ENCODE measurements around the gene CCDC122.
"Not testable (repeated sequence)": the region's sequence is repeated elsewhere in the genome, so short reads cannot be mapped to it uniquely, and the experiment has no call there.

The CCDC122 gene

GRCh38 chr13:43876366-43876765 lies 3.2 kb downstream of the CCDC122 start:
- DNase-seq (ENCODE audit: low read depth), result no peak

DNA sequence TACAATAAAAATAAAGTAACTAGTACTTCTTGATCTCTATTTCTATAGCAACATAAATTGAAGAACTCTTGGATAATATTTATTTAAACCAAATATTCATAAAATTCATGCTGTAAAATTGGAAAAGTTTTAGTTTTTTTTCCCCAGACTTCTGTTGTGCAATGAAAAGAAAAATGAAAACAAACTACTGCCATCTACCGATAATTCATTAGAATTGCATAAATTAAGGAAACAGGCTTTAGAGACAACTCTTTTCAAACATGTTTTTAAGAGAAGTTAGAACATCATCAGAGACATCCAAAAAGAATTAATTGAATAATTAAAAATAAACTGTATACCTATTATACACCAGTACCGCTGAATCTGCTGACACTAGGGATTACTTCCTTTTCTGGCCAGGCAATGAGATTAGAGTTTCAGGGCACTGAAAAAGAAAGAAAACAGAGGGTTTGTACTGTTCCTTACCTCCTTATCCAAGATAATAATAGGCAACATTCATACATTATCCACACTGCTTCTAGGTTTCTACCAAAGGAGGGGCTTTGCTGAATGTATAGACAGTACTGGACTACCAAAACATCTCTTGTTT lies 4.9 kb downstream of the CCDC122 start:
- no peak for DNase-seq (ENCODE audit: low read depth)

DNA sequence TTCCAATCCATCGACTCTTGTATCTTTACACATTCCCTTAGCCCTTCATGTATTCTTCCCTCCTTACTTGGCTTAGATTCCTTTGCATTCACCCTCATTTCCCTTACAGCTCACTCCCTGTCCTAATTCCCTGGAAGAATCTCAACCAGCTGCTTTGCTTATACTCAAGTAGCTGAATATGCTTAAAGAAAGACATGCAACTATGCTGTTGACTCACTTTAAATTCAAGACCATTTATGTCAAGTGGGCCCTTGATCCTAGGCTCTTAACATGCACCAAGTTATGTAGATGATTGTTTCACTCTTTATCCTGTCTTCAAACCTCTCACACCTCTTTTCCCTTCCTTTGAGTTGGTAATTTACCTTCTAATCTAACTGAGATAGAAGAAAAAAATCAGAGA lies 7.4 kb downstream of the CCDC122 start:
- DNase-seq (ENCODE audit: low read depth), result no peak

GRCh38 chr13:43865892-43866291 lies 13.6 kb downstream of the CCDC122 start:
- no peak for DNase-seq (ENCODE audit: low read depth)

DNA sequence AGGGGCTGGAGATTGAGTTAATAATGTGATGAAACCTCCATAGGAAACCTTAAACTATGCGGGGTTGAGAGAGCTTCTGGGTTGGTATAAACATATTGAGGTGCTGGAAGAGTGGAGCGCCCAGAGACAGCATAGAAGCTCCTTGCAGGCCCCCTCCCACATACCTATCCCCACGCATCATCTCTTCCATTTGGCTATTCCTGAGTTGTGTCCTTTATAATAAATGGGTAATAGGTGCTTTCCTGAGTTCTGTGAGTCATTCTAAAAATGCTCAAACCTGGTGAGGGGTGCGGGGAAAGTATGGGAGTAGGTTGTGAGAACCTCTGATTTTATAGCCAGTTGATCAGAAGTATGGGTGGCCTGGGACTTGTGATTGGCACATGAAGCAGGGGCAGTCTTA lies 14.6 kb downstream of the CCDC122 start:
- no peak for DNase-seq (ENCODE audit: low read depth)

GRCh38 chr13:43861863-43862262 lies 17.7 kb downstream of the CCDC122 start:
- DNase-seq (ENCODE audit: low read depth), result no peak

DNA sequence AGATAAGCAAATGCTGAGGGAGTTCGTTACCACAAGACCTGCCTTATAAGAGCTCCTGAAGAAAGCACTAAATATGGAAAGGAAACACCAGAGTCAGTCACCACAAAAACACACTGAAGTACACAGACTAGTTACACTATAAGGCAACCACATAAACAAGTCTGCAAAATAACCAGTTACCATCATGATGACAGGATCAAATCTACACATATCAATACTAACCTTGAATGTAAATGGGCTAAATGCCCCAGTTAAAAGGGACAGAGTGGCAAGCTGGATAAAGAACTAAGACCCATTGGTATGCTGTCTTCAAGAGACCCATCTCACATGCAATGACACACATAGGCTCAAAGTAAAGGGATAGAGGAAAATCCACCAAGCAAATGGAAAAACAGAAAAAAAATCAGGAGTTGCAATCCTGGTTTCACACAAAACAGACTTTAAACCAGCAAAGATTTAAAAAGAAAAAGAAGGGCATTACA lies 26.6 kb downstream of the CCDC122 start:
- no peak for DNase-seq (ENCODE audit: low read depth)

DNA sequence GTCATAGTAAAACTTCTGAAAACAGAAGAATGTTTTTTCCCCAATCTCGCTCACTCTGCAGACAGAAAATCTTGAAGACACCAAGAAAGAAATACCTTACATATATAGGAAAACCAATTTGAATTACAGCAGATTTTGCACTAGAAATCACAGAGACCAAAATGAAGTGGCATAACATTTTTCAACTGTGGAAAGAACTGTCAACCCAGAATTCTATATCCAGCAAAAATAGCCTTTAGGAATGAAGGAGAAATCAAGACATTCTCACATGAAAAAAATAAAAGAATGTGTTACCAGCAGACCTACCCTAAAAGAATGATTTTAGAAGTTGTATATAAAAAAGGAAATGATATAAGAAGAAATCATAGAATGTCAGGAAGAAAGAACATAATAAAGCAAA lies 28.7 kb downstream of the CCDC122 start:
- no peak for DNase-seq (ENCODE audit: low read depth)

- no peak for DNase-seq (ENCODE audit: low read depth)
These were observed 31.4 kb downstream of the CCDC122 start for GRCh38 chr13:43848001-43848649.

GRCh38 chr13:43846496-43847158 lies 32.9 kb downstream of the CCDC122 start:
- DNase-seq (ENCODE audit: low read depth), result no peak

DNA sequence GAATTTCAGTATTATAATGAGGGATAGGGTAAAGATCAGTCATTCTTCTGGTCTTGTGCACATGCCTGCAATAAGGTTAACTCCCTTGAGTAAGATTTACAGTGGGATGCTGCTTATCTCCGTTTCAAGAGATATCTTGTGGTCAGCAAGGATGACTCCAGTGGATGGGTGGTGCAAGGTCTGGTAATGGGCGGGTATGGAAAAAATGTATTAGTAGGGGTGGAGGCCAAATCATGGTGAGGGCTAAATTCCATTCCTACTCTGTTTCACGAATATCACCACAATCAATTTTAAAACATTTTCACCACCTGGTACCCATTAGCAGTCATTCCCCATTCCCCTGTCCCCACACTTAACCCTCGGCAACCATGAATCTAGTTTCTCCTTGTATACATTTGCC lies 40.6 kb downstream of the CCDC122 start:
- DNase-seq (ENCODE audit: low read depth), result no peak

DNA sequence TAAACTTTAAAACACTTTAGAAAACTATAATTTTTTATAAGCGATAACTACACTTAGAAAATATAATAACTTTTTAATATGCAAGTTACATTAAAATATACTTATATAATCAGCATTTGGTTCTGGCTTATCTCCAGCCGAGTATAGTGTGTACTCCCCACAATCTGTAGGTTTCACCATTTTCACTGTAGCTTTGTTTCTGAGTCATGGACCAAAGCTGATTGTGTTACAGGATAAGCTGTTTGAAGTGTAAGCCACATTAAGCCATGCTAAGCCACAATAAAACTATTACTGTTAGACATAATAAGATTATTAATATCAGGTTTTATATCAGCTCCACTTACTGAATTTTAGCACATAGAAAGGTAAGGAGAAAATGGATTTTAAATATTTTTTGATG lies 43.8 kb downstream of the CCDC122 start:
- DNase-seq (ENCODE audit: low read depth), result no peak

- DNase-seq (ENCODE audit: low read depth), result no peak
These were observed 48.5 kb downstream of the CCDC122 start for GRCh38 chr13:43831088-43831487.

DNA sequence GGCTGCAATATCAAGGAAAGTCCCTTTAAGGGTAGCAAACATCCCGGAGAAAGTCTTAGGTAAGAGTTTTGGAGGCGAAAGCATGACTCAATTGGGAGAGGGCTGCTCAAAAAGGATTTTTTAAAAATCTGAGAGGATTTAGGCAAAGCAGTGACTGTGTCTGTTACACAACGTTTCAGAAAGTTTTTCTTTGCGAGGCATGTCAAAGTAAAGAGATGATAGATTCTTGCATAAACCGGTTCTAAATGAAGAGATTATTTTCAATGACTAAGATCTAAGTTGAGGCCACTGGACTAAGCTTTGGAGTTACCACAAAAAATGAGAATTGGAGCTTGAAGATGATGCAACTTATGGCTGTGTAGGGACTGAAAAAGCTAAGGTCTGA lies 49.1 kb downstream of the CCDC122 start:
- no peak for DNase-seq (ENCODE audit: low read depth)

DNA sequence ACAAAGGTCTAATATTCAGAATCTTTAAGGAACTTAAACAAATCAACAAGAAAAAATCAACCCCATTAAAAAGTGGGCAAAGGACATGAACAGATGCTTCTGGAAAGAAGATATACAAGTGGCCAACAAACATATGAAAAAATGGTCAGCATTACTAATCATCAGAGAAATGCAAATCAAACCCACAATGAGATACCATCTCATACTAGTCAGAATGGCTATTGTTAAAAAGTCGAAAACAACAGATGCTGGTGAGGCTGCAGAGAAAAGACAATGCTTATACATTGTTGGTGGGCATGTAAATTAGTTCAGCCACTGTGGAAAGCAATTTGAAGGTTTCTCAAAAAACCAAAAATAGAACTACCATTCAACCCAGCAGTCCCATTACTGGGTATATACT lies 54.9 kb downstream of the CCDC122 start:
- DNase-seq (ENCODE audit: low read depth), result not testable (repeated sequence)

DNA sequence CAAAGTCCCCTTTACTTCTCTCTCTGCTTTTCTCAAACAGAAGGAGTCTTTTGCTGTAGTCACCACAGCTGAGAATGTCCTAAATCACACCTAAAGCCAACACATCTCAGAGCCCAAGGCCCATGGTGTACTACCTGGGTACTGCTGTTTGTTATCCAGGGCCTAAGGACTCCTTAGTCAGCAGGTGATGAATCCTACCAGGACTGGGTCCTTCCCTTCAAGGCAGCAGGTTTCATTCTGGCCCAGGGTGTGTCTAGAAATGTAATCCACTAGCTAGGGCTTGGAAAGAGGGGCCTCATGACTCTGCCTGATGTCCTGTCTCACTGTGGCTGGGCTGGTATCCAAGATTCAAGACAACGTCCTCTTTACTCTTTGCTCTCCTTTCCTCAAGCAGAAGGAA lies 56.6 kb downstream of the CCDC122 start:
- no peak for DNase-seq (ENCODE audit: low read depth)

DNA sequence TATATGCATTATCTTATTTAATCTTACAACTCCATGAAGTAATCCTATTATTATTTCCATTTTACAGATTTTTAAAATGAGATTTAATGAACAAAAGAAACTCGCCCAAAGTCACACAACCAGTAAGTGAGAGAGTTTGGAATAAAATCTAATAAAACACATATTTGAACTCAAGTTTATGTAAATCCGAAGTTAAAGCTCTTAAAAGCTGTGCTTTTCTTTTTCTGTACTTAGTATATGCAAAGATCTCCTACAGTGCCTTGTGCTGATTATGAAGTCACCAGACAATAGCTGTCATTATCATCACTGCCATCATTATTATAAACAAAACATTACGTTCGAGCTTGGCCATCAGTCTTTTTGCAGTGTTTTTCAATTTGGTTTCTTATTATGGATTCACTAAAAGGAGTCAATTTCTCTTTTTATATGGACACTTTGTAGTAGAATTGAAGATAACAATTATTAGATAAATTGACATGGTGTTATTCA lies 63.1 kb downstream of the CCDC122 start:
- DNase-seq (ENCODE audit: low read depth), result no peak

GRCh38 chr13:43815204-43815603 lies 64.3 kb downstream of the CCDC122 start:
- DNase-seq (ENCODE audit: low read depth), result no peak

GRCh38 chr13:43808676-43809075 lies 70.9 kb downstream of the CCDC122 start:
- no peak for DNase-seq (ENCODE audit: low read depth)

DNA sequence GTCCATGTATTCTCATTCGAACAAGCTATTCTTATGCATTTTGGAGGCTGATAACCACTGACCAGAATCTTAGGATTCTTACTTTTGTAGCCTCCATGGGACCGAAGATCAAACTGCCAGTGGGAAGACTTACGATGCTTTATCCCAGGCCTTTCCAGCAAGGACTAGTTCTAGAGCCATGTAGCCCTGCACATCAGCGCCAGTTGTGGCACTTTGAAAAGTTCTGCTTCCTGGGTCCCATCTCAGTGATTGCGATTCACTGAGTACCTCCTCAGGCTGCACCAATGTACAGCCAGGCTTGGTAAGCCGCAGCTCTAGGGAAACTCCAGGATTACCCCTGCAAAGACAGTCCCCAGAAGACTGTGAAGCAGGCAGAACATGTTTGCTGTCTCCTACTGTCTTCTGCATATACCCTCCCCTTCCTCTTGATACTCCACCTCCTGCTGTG lies 73.8 kb downstream of the CCDC122 start:
- DNase-seq (ENCODE audit: low read depth), result no peak

DNA sequence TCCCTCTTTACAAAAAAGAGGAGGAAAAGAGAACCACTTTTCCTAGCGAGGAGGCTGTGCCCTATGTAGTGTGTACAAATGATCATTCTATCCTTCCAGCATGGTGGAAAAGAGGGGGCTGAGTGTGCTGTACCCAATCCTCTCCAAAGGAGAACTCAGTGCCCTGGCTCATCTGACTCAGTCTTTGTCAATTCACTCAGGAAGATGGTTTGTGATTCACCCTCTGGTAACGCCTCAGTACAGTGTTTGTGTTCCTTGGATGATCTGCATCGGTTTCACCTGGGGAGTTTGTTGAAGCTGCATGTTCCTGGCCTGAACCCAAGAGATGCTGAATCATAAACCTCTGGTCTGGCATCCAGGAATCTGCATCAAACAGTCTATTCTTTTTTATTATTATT lies 74.5 kb downstream of the CCDC122 start:
- no peak for DNase-seq (ENCODE audit: low read depth)

DNA sequence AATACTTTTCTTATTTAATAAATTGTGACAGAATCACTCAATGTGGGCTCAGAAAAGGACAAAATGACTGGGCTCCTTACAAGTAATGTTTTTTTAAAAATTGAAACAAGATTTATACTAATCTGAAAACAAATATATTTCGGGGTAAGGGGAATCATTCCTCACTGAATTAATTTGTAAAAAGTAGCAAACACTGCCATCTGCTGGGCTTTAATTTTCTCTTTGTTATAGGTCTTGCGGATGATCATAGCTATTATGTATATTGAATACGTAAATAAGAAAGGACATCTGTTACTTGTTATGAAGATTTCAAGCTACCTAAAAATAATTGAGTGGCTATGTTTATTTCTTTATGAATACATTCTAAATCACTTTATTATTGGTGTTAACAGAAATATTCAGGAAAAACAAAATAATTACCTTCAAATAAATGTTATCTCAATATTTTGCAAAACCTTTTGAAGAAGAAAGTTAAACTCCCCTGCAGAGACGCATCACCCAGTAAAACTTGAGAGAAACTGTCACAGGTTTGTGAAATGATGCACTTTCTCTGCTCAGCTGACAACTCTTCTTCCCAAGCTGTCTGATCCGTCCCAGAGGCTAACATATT lies 75.0 kb downstream of the CCDC122 start:
- no peak for DNase-seq (ENCODE audit: low read depth)

GRCh38 chr13:43802511-43802910 lies 77.0 kb downstream of the CCDC122 start:
- no peak for DNase-seq (ENCODE audit: low read depth)
